ENCODE data around the gene CERT1.

Gene CERT1

GRCh38 chr5:75524591-75524990, 13.2 kb upstream of the CERT1 start:
- Histone ChIP-seq H3K27ac (ENCODE audit: insufficient read depth, low read length, poor library complexity, severe bottlenecking) (no peak overlapping the region), H3K4me3 (ENCODE audit: insufficient read depth, low read depth, low read length, poor library complexity, severe bottlenecking) (no peak overlapping the region), H3K27me3 (replicated peaks; ENCODE audit: control insufficient read depth, insufficient read depth, low read length, poor library complexity, severe bottlenecking) (no peaks in the 10 kb centered on the region), H3K36me3 (ENCODE audit: control insufficient read depth, insufficient read depth, low read length) (peaks cover 3% of the 10 kb centered on the region), H3K4me1 (ENCODE audit: control insufficient read depth, insufficient read depth, low read length, poor library complexity, severe bottlenecking) (no peaks in the 10 kb centered on the region), H3K9me3 (ENCODE audit: control insufficient read depth, low read length) (no peaks in the 10 kb centered on the region)
- DNase-seq = no peak

- no peaks in the 10 kb centered on the region for H3K4me1 ChIP-seq (ENCODE audit: control insufficient read depth, insufficient read depth, low read length, poor library complexity, severe bottlenecking)
- H3K27me3 ChIP-seq (replicated peaks; ENCODE audit: control insufficient read depth, insufficient read depth, low read length, poor library complexity, severe bottlenecking) = no peaks in the 10 kb centered on the region
- H3K27ac ChIP-seq (ENCODE audit: insufficient read depth, low read length, poor library complexity, severe bottlenecking) = no peak overlapping the region
- H3K9me3 ChIP-seq (ENCODE audit: control insufficient read depth, low read length) = no peaks in the 10 kb centered on the region
- no peak for DNase-seq
- H3K36me3 ChIP-seq (ENCODE audit: control insufficient read depth, insufficient read depth, low read length) = peaks cover 3% of the 10 kb centered on the region
- no peak overlapping the region for H3K4me3 ChIP-seq (ENCODE audit: insufficient read depth, low read depth, low read length, poor library complexity, severe bottlenecking)
Measured at GRCh38 chr5:75524071-75524470, 12.6 kb upstream of the CERT1 start.

GRCh38 chr5:75523275-75523674, 11.8 kb upstream of the CERT1 start:
- H3K36me3 ChIP-seq (ENCODE audit: control insufficient read depth, insufficient read depth, low read length) = peaks cover 3% of the 10 kb centered on the region
- H3K4me1 ChIP-seq (ENCODE audit: control insufficient read depth, insufficient read depth, low read length, poor library complexity, severe bottlenecking) = no peaks in the 10 kb centered on the region
- H3K9me3 ChIP-seq (ENCODE audit: control insufficient read depth, low read length) = no peaks in the 10 kb centered on the region
- no peak overlapping the region for H3K4me3 ChIP-seq (ENCODE audit: insufficient read depth, low read depth, low read length, poor library complexity, severe bottlenecking)
- no peak for DNase-seq
- H3K27ac ChIP-seq (ENCODE audit: insufficient read depth, low read length, poor library complexity, severe bottlenecking) = no peak overlapping the region
- H3K27me3 ChIP-seq (replicated peaks; ENCODE audit: control insufficient read depth, insufficient read depth, low read length, poor library complexity, severe bottlenecking) = no peaks in the 10 kb centered on the region

GRCh38 chr5:75522542-75522941, 11.1 kb upstream of the CERT1 start:
- no peak for DNase-seq
- Histone ChIP-seq H3K4me3 (ENCODE audit: insufficient read depth, low read depth, low read length, poor library complexity, severe bottlenecking) (no peak overlapping the region), H3K9me3 (ENCODE audit: control insufficient read depth, low read length) (no peaks in the 10 kb centered on the region), H3K27me3 (replicated peaks; ENCODE audit: control insufficient read depth, insufficient read depth, low read length, poor library complexity, severe bottlenecking) (no peaks in the 10 kb centered on the region), H3K36me3 (ENCODE audit: control insufficient read depth, insufficient read depth, low read length) (peaks cover 3% of the 10 kb centered on the region), H3K27ac (ENCODE audit: insufficient read depth, low read length, poor library complexity, severe bottlenecking) (no peak overlapping the region), H3K4me1 (ENCODE audit: control insufficient read depth, insufficient read depth, low read length, poor library complexity, severe bottlenecking) (no peaks in the 10 kb centered on the region)

- H3K27ac ChIP-seq (ENCODE audit: insufficient read depth, low read length, poor library complexity, severe bottlenecking) = no peak overlapping the region
- no peak overlapping the region for H3K4me3 ChIP-seq (ENCODE audit: insufficient read depth, low read depth, low read length, poor library complexity, severe bottlenecking)
- H3K27me3 ChIP-seq (replicated peaks; ENCODE audit: control insufficient read depth, insufficient read depth, low read length, poor library complexity, severe bottlenecking) = no peaks in the 10 kb centered on the region
- peaks cover 3% of the 10 kb centered on the region for H3K36me3 ChIP-seq (ENCODE audit: control insufficient read depth, insufficient read depth, low read length)
- no peaks in the 10 kb centered on the region for H3K9me3 ChIP-seq (ENCODE audit: control insufficient read depth, low read length)
- no peak for DNase-seq
- no peaks in the 10 kb centered on the region for H3K4me1 ChIP-seq (ENCODE audit: control insufficient read depth, insufficient read depth, low read length, poor library complexity, severe bottlenecking)
Measured at GRCh38 chr5:75522025-75522424, 10.6 kb upstream of the CERT1 start.

GRCh38 chr5:75521195-75521594, 9.8 kb upstream of the CERT1 start:
- H3K36me3 ChIP-seq (ENCODE audit: control insufficient read depth, insufficient read depth, low read length) = peaks cover 3% of the 10 kb centered on the region
- H3K4me1 ChIP-seq (ENCODE audit: control insufficient read depth, insufficient read depth, low read length, poor library complexity, severe bottlenecking) = no peaks in the 10 kb centered on the region
- no peak for DNase-seq
- no peaks in the 10 kb centered on the region for H3K9me3 ChIP-seq (ENCODE audit: control insufficient read depth, low read length)
- no peak overlapping the region for H3K4me3 ChIP-seq (ENCODE audit: insufficient read depth, low read depth, low read length, poor library complexity, severe bottlenecking)
- H3K27me3 ChIP-seq (replicated peaks; ENCODE audit: control insufficient read depth, insufficient read depth, low read length, poor library complexity, severe bottlenecking) = no peaks in the 10 kb centered on the region
- H3K27ac ChIP-seq (ENCODE audit: insufficient read depth, low read length, poor library complexity, severe bottlenecking) = no peak overlapping the region

GRCh38 chr5:75519761-75520160, 8.3 kb upstream of the CERT1 start:
- no peaks in the 10 kb centered on the region for H3K4me1 ChIP-seq (ENCODE audit: control insufficient read depth, insufficient read depth, low read length, poor library complexity, severe bottlenecking)

GRCh38 chr5:75514323-75514722, 2.9 kb upstream of the CERT1 start:
- Histone ChIP-seq H3K4me3 (ENCODE audit: insufficient read depth, low read depth, low read length, poor library complexity, severe bottlenecking) (no peak overlapping the region), H3K36me3 (ENCODE audit: control insufficient read depth, insufficient read depth, low read length) (no peaks in the 10 kb centered on the region), H3K27ac (ENCODE audit: insufficient read depth, low read length, poor library complexity, severe bottlenecking) (no peak overlapping the region), H3K4me1 (ENCODE audit: control insufficient read depth, insufficient read depth, low read length, poor library complexity, severe bottlenecking) (peaks cover 14% of the 10 kb centered on the region), H3K27me3 (replicated peaks; ENCODE audit: control insufficient read depth, insufficient read depth, low read length, poor library complexity, severe bottlenecking) (no peaks in the 10 kb centered on the region), H3K9me3 (ENCODE audit: control insufficient read depth, low read length) (no peaks in the 10 kb centered on the region)
- DNase-seq = no peak

More at GRCh38 chr5:75519761-75520160, 8.3 kb upstream of the CERT1 start:
- Histone ChIP-seq H3K36me3 (ENCODE audit: control insufficient read depth, insufficient read depth, low read length) (peaks cover 3% of the 10 kb centered on the region), H3K9me3 (ENCODE audit: control insufficient read depth, low read length) (no peaks in the 10 kb centered on the region), H3K27me3 (replicated peaks; ENCODE audit: control insufficient read depth, insufficient read depth, low read length, poor library complexity, severe bottlenecking) (no peaks in the 10 kb centered on the region), H3K4me3 (ENCODE audit: insufficient read depth, low read depth, low read length, poor library complexity, severe bottlenecking) (no peak overlapping the region), H3K27ac (ENCODE audit: insufficient read depth, low read length, poor library complexity, severe bottlenecking) (no peak overlapping the region)
- no peak for DNase-seq

- no peak overlapping the region for H3K27ac ChIP-seq (ENCODE audit: insufficient read depth, low read length, poor library complexity, severe bottlenecking)
- DNase-seq = no peak
- no peaks in the 10 kb centered on the region for H3K9me3 ChIP-seq (ENCODE audit: control insufficient read depth, low read length)
- H3K36me3 ChIP-seq (ENCODE audit: control insufficient read depth, insufficient read depth, low read length) = no peaks in the 10 kb centered on the region
- H3K27me3 ChIP-seq (replicated peaks; ENCODE audit: control insufficient read depth, insufficient read depth, low read length, poor library complexity, severe bottlenecking) = no peaks in the 10 kb centered on the region
- H3K4me1 ChIP-seq (ENCODE audit: control insufficient read depth, insufficient read depth, low read length, poor library complexity, severe bottlenecking) = peaks cover 14% of the 10 kb centered on the region
- no peak overlapping the region for H3K4me3 ChIP-seq (ENCODE audit: insufficient read depth, low read depth, low read length, poor library complexity, severe bottlenecking)
Measured at GRCh38 chr5:75513841-75514240, 2.4 kb upstream of the CERT1 start.

- no peaks in the 10 kb centered on the region for H3K9me3 ChIP-seq (ENCODE audit: control insufficient read depth, low read length)
- peak overlapping the region; percentile 90 for H3K4me3 ChIP-seq (ENCODE audit: insufficient read depth, low read depth, low read length, poor library complexity, severe bottlenecking)
- no peaks in the 10 kb centered on the region for H3K36me3 ChIP-seq (ENCODE audit: control insufficient read depth, insufficient read depth, low read length)
- peak overlapping the region; percentile 78 for H3K27ac ChIP-seq (ENCODE audit: insufficient read depth, low read length, poor library complexity, severe bottlenecking)
- no peak for DNase-seq
- H3K4me1 ChIP-seq (ENCODE audit: control insufficient read depth, insufficient read depth, low read length, poor library complexity, severe bottlenecking) = peaks cover 14% of the 10 kb centered on the region
- H3K27me3 ChIP-seq (replicated peaks; ENCODE audit: control insufficient read depth, insufficient read depth, low read length, poor library complexity, severe bottlenecking) = no peaks in the 10 kb centered on the region
Measured at GRCh38 chr5:75512383-75513074, 1.1 kb upstream of the CERT1 start.

All from effector memory CD4-positive, alpha-beta T cell (primary cell).